Transverse colon (tissue), 4 donors: Measurements from ENCODE around the gene SNRNP70. TPM values are rescaled to one million over a fixed set of nuclear protein-coding genes. Genes with fewer than 3 reads are reported as not detected.
A peak's percentile ranks its signal among the peaks of the same experiment; 100 is the strongest.

Experiments used
- DNase-seq: peaks from one replicate; pipeline ENCODE4 v3.0.0-alpha.2; 2019
- H3K27ac ChIP-seq, 4 donors: fragments of 200-600 bp; sonication (generic); 2 replicates each; pipeline ENCODE4 v1.5.1; 2016 to 2018; ENCODE audit warnings: inconsistent platforms in 4 of 4
- H3K27me3 ChIP-seq: fragments of 200-600 bp; sonication (generic); 2 replicates; pipeline ENCODE4 v1.5.1; 2017; ENCODE audit warnings: inconsistent platforms
- H3K36me3 ChIP-seq, 4 donors: fragments of 200-600 bp; sonication (generic); 2 replicates each; pipeline ENCODE4 v1.5.1; 2017 to 2019; ENCODE audit warnings: inconsistent platforms in 4 of 4
- H3K4me1 ChIP-seq, 4 donors: fragments of 200-600 bp; sonication (generic); 2 replicates each; pipeline ENCODE4 v1.5.1; 2017 to 2020; ENCODE audit warnings: inconsistent platforms in 4 of 4
- H3K4me3 ChIP-seq, 4 donors: fragments of 200-600 bp; sonication (generic); 1 replicate in 1 of 4; 2 replicates in 3 of 4; pipeline versions ENCODE4 v1.5.1 to v1.6.1; 2017 to 2019; ENCODE audit warnings: inconsistent platforms in 4 of 4
- H3K9me3 ChIP-seq, 2 donors: fragments of 200-600 bp; sonication (generic); 2 replicates each; pipeline ENCODE4 v1.5.1; 2017 to 2019; ENCODE audit warnings: inconsistent platforms in 2 of 2
- EP300 ChIP-seq: sonication (generic); formaldehyde crosslinking; IDR thresholded peaks from one replicate; pipeline ENCODE4 v1.6.1; 2017; ENCODE audit warnings: antibody characterized with exemption, low read depth
- POLR2A ChIP-seq: fragments of 450-650 bp; IDR thresholded peaks from one replicate; pipeline ENCODE4 v1.6.1; 2016; ENCODE audit warnings: antibody characterized with exemption, mild to moderate bottlenecking, moderate library complexity
- POLR2AphosphoS5 ChIP-seq, 3 donors: sonication (generic); formaldehyde crosslinking; IDR thresholded peaks; one replicate each; pipeline ENCODE4 v1.6.1; 2016; ENCODE audit warnings: antibody characterized with exemption in 3 of 3
- WGBS, 2 donors: methylation state at CpG; one replicate each; pipeline ENCODE4 v1.1.5; 2018; ENCODE audit warnings: low coverage in 1 of 2; 5-methylcytosine and 5-hydroxymethylcytosine counted together
- in situ Hi-C, 4 donors: fragments of 200-750 bp; cut with MboI; loops; one replicate each; pipeline versions ENCODE4 v1.15.0 to v1.15.1; 2017; ENCODE audit warnings: low sequenced_read_pairs in 3 of 4, low pct_ligation_motif_present in 1 of 4, low pct_unique_long_range_greater_than_20kb in 1 of 4
- intact Hi-C: fragments of 100-400 bp; cut with DNase I; formaldehyde crosslinking; loops from one replicate; pipeline ENCODE4 v1.15.1; 2023; ENCODE audit warnings: low total_unique reads
- total RNA-seq, 4 donors: library from RNA; depleted of rRNA; stranded (reverse); fragments of >200 nt; gene quantifications; one replicate each; pipeline ENCODE4 v1.1.0, GENCODE V29; 2016
- TF ChIP-seq, protein P1 (sequence below), 5 experiments: fragments of 200-600 bp in 3 of 5; fragments of 450-650 bp in 2 of 5; sonication (generic) in 3 of 5; IDR thresholded peaks; 1 replicate in 2 of 5; 2 replicates in 3 of 5; pipeline ENCODE4 v1.5.1; 2016 to 2017; ENCODE audit warnings: antibody characterized with exemption in 5 of 5, inconsistent platforms in 3 of 5, mild to moderate bottlenecking in 2 of 5, moderate library complexity in 1 of 5

Gene SNRNP70
- total RNA-seq, 4 donors from 2014 or later = 216 to 682 (median 292) TPM

GRCh38 chr19:49148044-49148682, 62.9 kb downstream of the SNRNP70 start:
- Histone ChIP-seq H3K4me1 (peaks cover 17 to 52% (median 37%) of the 10 kb centered on the region in 4 donors), H3K9me3 (no peaks in the 10 kb centered on the region), H3K27me3 (no peaks in the 10 kb centered on the region), H3K27ac (peak overlapping the region; percentile 83 to 94 (median 92)), H3K4me3 (peak overlapping the region in 3 of 4 donors; percentile 54 to 72 (median 56)), H3K36me3 (no peaks in the 10 kb centered on the region)
- in situ Hi-C loops = loop anchor here in 2 of 4 donors (10.0 kb wide), 1 partner anchor 53 kb away; no protein-coding TSS in a partner anchor
- intact Hi-C loops = loop anchor here (5.0 kb wide), 1 partner anchor 51 kb away; no protein-coding TSS in a partner anchor
- no peak for TF ChIP-seq EP300
- TF ChIP-seq POLR2A = no peak
- TF ChIP-seq, protein P1, sequence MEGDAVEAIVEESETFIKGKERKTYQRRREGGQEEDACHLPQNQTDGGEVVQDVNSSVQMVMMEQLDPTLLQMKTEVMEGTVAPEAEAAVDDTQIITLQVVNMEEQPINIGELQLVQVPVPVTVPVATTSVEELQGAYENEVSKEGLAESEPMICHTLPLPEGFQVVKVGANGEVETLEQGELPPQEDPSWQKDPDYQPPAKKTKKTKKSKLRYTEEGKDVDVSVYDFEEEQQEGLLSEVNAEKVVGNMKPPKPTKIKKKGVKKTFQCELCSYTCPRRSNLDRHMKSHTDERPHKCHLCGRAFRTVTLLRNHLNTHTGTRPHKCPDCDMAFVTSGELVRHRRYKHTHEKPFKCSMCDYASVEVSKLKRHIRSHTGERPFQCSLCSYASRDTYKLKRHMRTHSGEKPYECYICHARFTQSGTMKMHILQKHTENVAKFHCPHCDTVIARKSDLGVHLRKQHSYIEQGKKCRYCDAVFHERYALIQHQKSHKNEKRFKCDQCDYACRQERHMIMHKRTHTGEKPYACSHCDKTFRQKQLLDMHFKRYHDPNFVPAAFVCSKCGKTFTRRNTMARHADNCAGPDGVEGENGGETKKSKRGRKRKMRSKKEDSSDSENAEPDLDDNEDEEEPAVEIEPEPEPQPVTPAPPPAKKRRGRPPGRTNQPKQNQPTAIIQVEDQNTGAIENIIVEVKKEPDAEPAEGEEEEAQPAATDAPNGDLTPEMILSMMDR (IDR thresholded peaks at IDR 0.05) = no peak
- TF ChIP-seq POLR2AphosphoS5 (IDR thresholded peaks at IDR 0.05) = no peak
- no peak for DNase-seq
- 13 to 75% methylated on average over 3 to 11 of the region's 11 CpGs for WGBS, 2 donors

- in situ Hi-C loops (loop anchor here in 2 of 4 donors (10.0 kb wide), 1 partner anchor 54 kb away; no protein-coding TSS in a partner anchor), intact Hi-C loops (loop anchor here (5.0 kb wide), 1 partner anchor 52 kb away; no protein-coding TSS in a partner anchor)
- H3K4me3 ChIP-seq = peak overlapping the region; percentile 54 to 78 (median 64)
- no peaks in the 10 kb centered on the region for H3K27me3 ChIP-seq
- H3K4me1 ChIP-seq = peaks cover 17 to 52% (median 35%) of the 10 kb centered on the region in 4 donors
- H3K36me3 ChIP-seq = no peaks in the 10 kb centered on the region
- peak; percentile 100 for DNase-seq
- H3K27ac ChIP-seq = peak overlapping the region; percentile 83 to 94 (median 92)
- 3 to 4% methylated on average over 14 to 48 of the region's 49 CpGs for WGBS, 2 donors
- TF ChIP-seq POLR2A = peak; percentile 87
- TF ChIP-seq POLR2AphosphoS5 (IDR thresholded peaks at IDR 0.05) = peak; percentile 82 to 94 (median 94)
- no peak for TF ChIP-seq EP300
- no peaks in the 10 kb centered on the region for H3K9me3 ChIP-seq
Measured at GRCh38 chr19:49148784-49149651, 63.8 kb downstream of the SNRNP70 start.

DNA sequence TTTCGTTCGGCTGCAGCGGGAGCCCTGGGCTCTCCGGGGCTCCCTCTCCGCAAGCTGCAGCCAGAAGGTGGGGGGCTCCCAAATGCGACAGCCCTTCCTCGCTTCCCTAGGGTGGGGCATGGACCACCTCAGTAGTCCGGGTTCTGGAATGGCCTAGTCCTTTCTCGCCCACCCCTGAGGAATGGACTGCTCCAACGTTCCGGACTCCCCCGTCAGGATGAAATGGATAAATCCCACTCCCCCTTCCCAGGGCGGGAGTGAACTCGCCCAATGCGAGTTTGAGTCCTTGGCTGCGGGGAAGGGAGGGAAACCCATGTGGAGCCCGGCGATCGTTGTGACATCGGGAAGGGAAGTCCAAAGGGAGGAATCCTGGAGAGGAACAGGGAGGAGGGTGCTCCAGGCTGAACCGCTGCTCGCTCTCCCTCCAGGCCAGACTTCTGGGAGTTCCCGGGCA, 64.4 kb downstream of the SNRNP70 start:
- in situ Hi-C loops = loop anchor here in 2 of 4 donors (10.0 kb wide), 1 partner anchor 55 kb away; no protein-coding TSS in a partner anchor

More for the DNA sequence above, 64.4 kb downstream of the SNRNP70 start:
- 2% methylated on average over 23 of the region's 23 CpGs; no CpG with 5 or more reads in 1 of the 2 donors for WGBS, 2 donors
- peak overlapping the region; percentile 54 to 78 (median 64) for H3K4me3 ChIP-seq
- H3K36me3 ChIP-seq = no peaks in the 10 kb centered on the region
- no peaks in the 10 kb centered on the region for H3K27me3 ChIP-seq
- peak; percentile 60 for DNase-seq
- intact Hi-C loops = loop anchor here (5.0 kb wide), 1 partner anchor 52 kb away; no protein-coding TSS in a partner anchor
- H3K27ac ChIP-seq = peak overlapping the region; percentile 83 to 94 (median 92)
- TF ChIP-seq POLR2AphosphoS5 (IDR thresholded peaks at IDR 0.05) (no peak), EP300 (no peak), POLR2A (no peak)
- TF ChIP-seq, protein P1 (IDR thresholded peaks at IDR 0.05) = no peak
- H3K9me3 ChIP-seq = no peaks in the 10 kb centered on the region
- H3K4me1 ChIP-seq = peaks cover 17 to 52% (median 35%) of the 10 kb centered on the region in 4 donors
